Progenitor cell of endocrine pancreas (in vitro differentiated cells): ENCODE results near the gene SAMD4A. TPM values are rescaled to one million over a fixed set of nuclear protein-coding genes. Genes with fewer than 3 reads are reported as not detected.

Experiments used
- DNase-seq: peaks from one replicate; pipeline ENCODE4 v3.0.0; 2021; ENCODE audit warnings: low spot score; ENCODE audit not compliant: unreplicated experiment
- H3K27ac Mint-ChIP-seq: 2 replicates; pipeline ENCODE4 v1.8.0; 2021; ENCODE audit warnings: mild to moderate bottlenecking, moderate library complexity, mixed read lengths
- H3K27me3 Mint-ChIP-seq: 2 replicates; pipeline ENCODE4 v1.8.0; 2021; ENCODE audit warnings: mixed read lengths
- H3K36me3 Mint-ChIP-seq: 2 replicates; pipeline ENCODE4 v1.8.0; 2022; ENCODE audit warnings: mixed read lengths; ENCODE audit not compliant: insufficient read depth
- H3K4me1 Mint-ChIP-seq: 2 replicates; pipeline ENCODE4 v1.8.0; 2021; ENCODE audit warnings: low read depth, mixed read lengths
- H3K4me3 Mint-ChIP-seq: 2 replicates; pipeline ENCODE4 v1.8.0; 2021; ENCODE audit warnings: low read depth, mild to moderate bottlenecking, moderate library complexity, mixed read lengths
- H3K9me3 Mint-ChIP-seq: 2 replicates; pipeline ENCODE4 v1.8.0; 2021; ENCODE audit warnings: low read depth, mixed read lengths
- total RNA-seq: library from RNA; stranded (reverse); gene quantifications from 2 replicates; pipeline ENCODE4 v1.2.1, GENCODE V29; 2021
- TF ChIP-seq, protein P1 (sequence below): fragments of 200-600 bp; sonication (generic); IDR thresholded peaks from one replicate; pipeline ENCODE4 v1.5.0; 2021; ENCODE audit warnings: antibody characterized with exemption, mild to moderate bottlenecking; ENCODE audit not compliant: unreplicated experiment

Gene SAMD4A
- total RNA-seq, 1 donor from 2014 or later: 9.1 TPM

DNA sequence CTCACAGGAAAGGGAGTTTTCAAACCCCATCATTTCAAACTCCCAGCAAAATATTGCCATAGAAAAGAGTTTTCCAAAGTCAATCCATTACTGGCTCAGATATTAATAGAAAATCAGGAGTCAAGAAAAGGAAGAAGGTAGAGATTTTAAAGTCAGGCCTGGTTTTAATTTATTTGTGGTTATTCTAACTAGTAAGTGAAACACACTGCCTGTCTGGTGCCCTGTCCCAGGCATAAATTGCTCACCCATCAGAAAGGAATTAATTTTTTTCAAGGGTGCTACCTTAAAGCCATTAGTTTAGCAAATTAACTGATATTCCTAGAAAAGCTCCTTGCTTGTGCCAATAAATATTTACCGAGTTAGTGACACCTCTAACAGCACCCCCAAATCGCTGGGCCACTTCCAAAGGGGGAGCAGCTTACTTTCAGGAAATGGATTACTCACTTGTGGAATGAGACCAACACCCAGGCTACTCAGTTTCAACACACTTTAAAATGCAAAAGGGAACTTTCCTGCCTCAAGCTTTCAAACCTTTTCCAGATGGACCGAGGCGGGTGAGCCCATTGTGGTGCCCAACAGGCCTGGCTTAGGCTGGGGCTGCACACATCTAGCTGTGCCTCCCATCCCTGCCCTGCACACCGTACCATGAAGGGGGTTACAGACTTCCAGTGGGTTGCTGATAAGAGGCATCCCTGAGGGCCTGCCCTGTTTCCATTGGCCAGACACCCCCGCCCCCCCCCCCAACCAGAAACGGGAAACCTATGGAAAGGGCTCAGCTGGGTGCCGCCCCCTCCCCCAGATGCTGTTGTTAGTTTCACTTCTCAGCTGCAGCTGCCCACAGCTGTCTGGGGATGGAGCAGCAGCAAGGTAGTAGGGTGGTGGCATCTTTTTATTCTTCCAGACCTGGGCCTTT, 117.2 kb downstream of the SAMD4A start:
- Mint-ChIP-seq H3K9me3 (no peaks in the 10 kb centered on the region), H3K4me1 (no peaks in the 10 kb centered on the region), H3K27me3 (peaks cover 15% of the 10 kb centered on the region), H3K36me3 (no peaks in the 10 kb centered on the region), H3K4me3 (no peak overlapping the region), H3K27ac (no peak overlapping the region)
- TF ChIP-seq, protein P1, sequence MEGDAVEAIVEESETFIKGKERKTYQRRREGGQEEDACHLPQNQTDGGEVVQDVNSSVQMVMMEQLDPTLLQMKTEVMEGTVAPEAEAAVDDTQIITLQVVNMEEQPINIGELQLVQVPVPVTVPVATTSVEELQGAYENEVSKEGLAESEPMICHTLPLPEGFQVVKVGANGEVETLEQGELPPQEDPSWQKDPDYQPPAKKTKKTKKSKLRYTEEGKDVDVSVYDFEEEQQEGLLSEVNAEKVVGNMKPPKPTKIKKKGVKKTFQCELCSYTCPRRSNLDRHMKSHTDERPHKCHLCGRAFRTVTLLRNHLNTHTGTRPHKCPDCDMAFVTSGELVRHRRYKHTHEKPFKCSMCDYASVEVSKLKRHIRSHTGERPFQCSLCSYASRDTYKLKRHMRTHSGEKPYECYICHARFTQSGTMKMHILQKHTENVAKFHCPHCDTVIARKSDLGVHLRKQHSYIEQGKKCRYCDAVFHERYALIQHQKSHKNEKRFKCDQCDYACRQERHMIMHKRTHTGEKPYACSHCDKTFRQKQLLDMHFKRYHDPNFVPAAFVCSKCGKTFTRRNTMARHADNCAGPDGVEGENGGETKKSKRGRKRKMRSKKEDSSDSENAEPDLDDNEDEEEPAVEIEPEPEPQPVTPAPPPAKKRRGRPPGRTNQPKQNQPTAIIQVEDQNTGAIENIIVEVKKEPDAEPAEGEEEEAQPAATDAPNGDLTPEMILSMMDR: no peak
- DNase-seq: no peak

- Mint-ChIP-seq H3K4me1 (no peaks in the 10 kb centered on the region), H3K27me3 (peaks cover 15% of the 10 kb centered on the region), H3K9me3 (no peaks in the 10 kb centered on the region), H3K4me3 (no peak overlapping the region), H3K36me3 (no peaks in the 10 kb centered on the region), H3K27ac (no peak overlapping the region)
- DNase-seq: no peak
- TF ChIP-seq, protein P1: no peak
Measured at GRCh38 chr14:54685286-54685845, 118.4 kb downstream of the SAMD4A start.

DNA sequence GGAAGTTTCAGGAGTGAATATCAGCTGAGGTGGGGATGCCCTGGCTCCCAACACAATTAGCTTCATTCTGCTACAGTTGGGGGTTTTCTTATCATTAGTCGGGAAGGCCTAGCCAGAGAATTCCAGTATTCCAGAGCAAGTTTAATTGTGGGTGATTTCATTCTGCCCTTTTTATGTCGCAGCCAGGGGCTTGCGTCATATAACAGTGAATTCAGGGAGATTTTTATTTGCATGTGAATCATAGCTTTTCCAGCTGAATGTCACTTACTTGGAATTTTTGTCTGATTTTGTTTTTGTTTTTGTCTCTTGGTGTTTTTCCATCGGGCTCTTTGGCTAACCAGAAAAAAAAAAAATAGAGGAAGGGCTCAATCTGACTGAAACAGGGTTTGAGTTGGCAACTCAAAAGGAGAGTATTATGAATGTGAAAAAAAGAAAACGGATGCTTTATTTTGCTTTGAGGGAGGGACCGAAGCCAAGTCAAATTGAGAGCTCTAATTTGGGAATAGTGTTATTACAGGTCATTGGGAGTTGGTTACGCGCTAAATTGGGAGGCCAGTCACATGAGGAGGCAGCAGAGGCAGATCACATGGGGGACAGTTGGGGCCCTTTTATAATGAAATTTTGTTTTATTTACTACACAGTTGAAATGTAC, 119.4 kb downstream of the SAMD4A start:
- H3K4me1 Mint-ChIP-seq: no peaks in the 10 kb centered on the region
- H3K36me3 Mint-ChIP-seq: no peaks in the 10 kb centered on the region
- DNase-seq: no peak
- no peaks in the 10 kb centered on the region for H3K9me3 Mint-ChIP-seq
- TF ChIP-seq, protein P1: no peak
- peaks cover 15% of the 10 kb centered on the region for H3K27me3 Mint-ChIP-seq
- no peak overlapping the region for H3K4me3 Mint-ChIP-seq
- H3K27ac Mint-ChIP-seq: no peak overlapping the region

- H3K4me3 Mint-ChIP-seq: no peak overlapping the region
- TF ChIP-seq, protein P1: no peak
- H3K36me3 Mint-ChIP-seq: no peaks in the 10 kb centered on the region
- DNase-seq: no peak
- no peaks in the 10 kb centered on the region for H3K9me3 Mint-ChIP-seq
- no peak overlapping the region for H3K27ac Mint-ChIP-seq
- H3K4me1 Mint-ChIP-seq: no peaks in the 10 kb centered on the region
- H3K27me3 Mint-ChIP-seq: peaks cover 15% of the 10 kb centered on the region
Measured at GRCh38 chr14:54686871-54687749, 120.2 kb downstream of the SAMD4A start.
